Measurements from ENCODE around the gene ASIC4. TPM values are rescaled to one million over a fixed set of nuclear protein-coding genes. Genes with fewer than 3 reads are reported as not detected.

The ASIC4 gene
- total and polyA plus RNA-seq, 2 of the 13 experiments (the other 11 are each of a cell fraction or from before 2014, with no cell fraction given) = 0.03 TPM; not detected in 1

GRCh38 chr2:219551441-219552381, 37.4 kb downstream of the ASIC4 start (continued):
- TF ChIP-seq POLR2AphosphoS5 (IDR thresholded peaks at IDR 0.05; ENCODE audit: low read depth, low read length) (peak; percentile 76), ZNF263 (CRISPR knock-in tag; IDR thresholded peaks at IDR 0.05) (peak; percentile 47; the same call in 1 of the 2 replicates), HNRNPL (IDR thresholded peaks at IDR 0.05; ENCODE audit: low read depth, low read length) (0 out of 2 replicates have a peak, but pooled peaks have one; percentile 11), PHF8 (CRISPR knock-in tag; IDR thresholded peaks at IDR 0.05) (peak; percentile 11; the same call in 1 of the 2 replicates), ZNF431 (CRISPR knock-in tag; IDR thresholded peaks at IDR 0.05; ENCODE audit: borderline replicate concordance, low read depth) (0 out of 2 replicates have a peak, but pooled peaks have one; percentile 30), IRX3 (CRISPR knock-in tag; IDR thresholded peaks at IDR 0.05; ENCODE audit: borderline replicate concordance, low read depth) (0 out of 2 replicates have a peak, but pooled peaks have one; percentile 5), ZNF574 (CRISPR knock-in tag; IDR thresholded peaks at IDR 0.05) (peak; percentile 15), ZNF607 (CRISPR knock-in tag; IDR thresholded peaks at IDR 0.05; ENCODE audit: borderline replicate concordance) (0 out of 2 replicates have a peak, but pooled peaks have one; percentile 26), ZBTB34 (CRISPR knock-in tag; IDR thresholded peaks at IDR 0.05) (0 out of 2 replicates have a peak, but pooled peaks have one; percentile 48), ZNF672 (CRISPR knock-in tag; IDR thresholded peaks at IDR 0.05) (peak; percentile 42; the same call in 1 of the 2 replicates), NR2F6 (IDR thresholded peaks at IDR 0.05) (no peak), NR2F6 (CRISPR knock-in tag; IDR thresholded peaks at IDR 0.05) (peak; percentile 15; the same call in 1 of the 2 replicates), BHLHE40 (IDR thresholded peaks at IDR 0.05; ENCODE audit: low read length) (no peak), E2F2 (CRISPR knock-in tag; IDR thresholded peaks at IDR 0.05; ENCODE audit: borderline replicate concordance) (no peak), AGO2 (optimal IDR thresholded peaks at IDR 0.05; ENCODE audit: low read depth, low read length) (peak; percentile 26), ZHX2 (IDR thresholded peaks at IDR 0.05; ENCODE audit: low read depth) (peak; percentile 7; the same call in 1 of the 2 replicates), ZHX2 (CRISPR knock-in tag; IDR thresholded peaks at IDR 0.05; ENCODE audit: borderline replicate concordance) (no peak)

Measured in HepG2 (cell line).